Measurements from ENCODE around the gene SIGLEC14. TPM values are rescaled to one million over a fixed set of nuclear protein-coding genes. Genes with fewer than 3 reads are reported as not detected.

Gene SIGLEC14
- total RNA-seq, 6 experiments from 2014 or later = not detected

- DNase-seq = no peak
- H3K36me3 Mint-ChIP-seq (ENCODE audit: low read depth) = peaks cover 44% of the 10 kb centered on the region
- peak overlapping the region; percentile 93; the same call in 1 of the 2 replicates for H3K4me3 Mint-ChIP-seq
- TF ChIP-seq CTCF (IDR thresholded peaks at IDR 0.05) = no peak
- H3K27me3 Mint-ChIP-seq (ENCODE audit: insufficient read depth) = peaks cover 5% of the 10 kb centered on the region
- peaks cover 39% of the 10 kb centered on the region for H3K4me1 Mint-ChIP-seq (ENCODE audit: low read depth)
- H3K9me3 Mint-ChIP-seq = no peaks in the 10 kb centered on the region
- no peak overlapping the region for H3K27ac Mint-ChIP-seq
Measured at GRCh38 chr19:51692468-51692867, 45.8 kb upstream of the SIGLEC14 start.

GRCh38 chr19:51691584-51692428 lies 45.2 kb upstream of the SIGLEC14 start:
- peaks cover 5% of the 10 kb centered on the region for H3K27me3 Mint-ChIP-seq (ENCODE audit: insufficient read depth)
- H3K4me3 Mint-ChIP-seq = peak overlapping the region; percentile 93
- H3K27ac Mint-ChIP-seq = peak overlapping the region; percentile 93
- H3K9me3 Mint-ChIP-seq = no peaks in the 10 kb centered on the region
- peaks cover 38% of the 10 kb centered on the region for H3K36me3 Mint-ChIP-seq (ENCODE audit: low read depth)
- TF ChIP-seq CTCF (IDR thresholded peaks at IDR 0.05) = no peak
- H3K4me1 Mint-ChIP-seq (ENCODE audit: low read depth) = peaks cover 39% of the 10 kb centered on the region
- DNase-seq = no peak

- peak overlapping the region; percentile 93 for H3K4me3 Mint-ChIP-seq
- no peaks in the 10 kb centered on the region for H3K9me3 Mint-ChIP-seq
- peaks cover 5% of the 10 kb centered on the region for H3K27me3 Mint-ChIP-seq (ENCODE audit: insufficient read depth)
- peak overlapping the region; percentile 93 for H3K27ac Mint-ChIP-seq
- peak; percentile 41 for DNase-seq
- peaks cover 46% of the 10 kb centered on the region for H3K4me1 Mint-ChIP-seq (ENCODE audit: low read depth)
- TF ChIP-seq CTCF (IDR thresholded peaks at IDR 0.05) = no peak
- peaks cover 31% of the 10 kb centered on the region for H3K36me3 Mint-ChIP-seq (ENCODE audit: low read depth)
Measured at GRCh38 chr19:51691074-51691583, 44.5 kb upstream of the SIGLEC14 start.

GRCh38 chr19:51690454-51691073 lies 43.9 kb upstream of the SIGLEC14 start:
- Mint-ChIP-seq H3K27ac (peak overlapping the region; percentile 93), H3K27me3 (ENCODE audit: insufficient read depth) (peaks cover 5% of the 10 kb centered on the region), H3K36me3 (ENCODE audit: low read depth) (peaks cover 25% of the 10 kb centered on the region), H3K9me3 (no peaks in the 10 kb centered on the region), H3K4me3 (peak overlapping the region; percentile 96), H3K4me1 (ENCODE audit: low read depth) (peaks cover 52% of the 10 kb centered on the region)
- peak; percentile 55 for DNase-seq
- no peak for TF ChIP-seq CTCF (IDR thresholded peaks at IDR 0.05)

- Mint-ChIP-seq H3K27me3 (ENCODE audit: insufficient read depth) (peaks cover 5% of the 10 kb centered on the region), H3K27ac (peak overlapping the region; percentile 86), H3K9me3 (no peaks in the 10 kb centered on the region), H3K36me3 (ENCODE audit: low read depth) (peaks cover 19% of the 10 kb centered on the region), H3K4me1 (ENCODE audit: low read depth) (peaks cover 52% of the 10 kb centered on the region), H3K4me3 (peak overlapping the region; percentile 96)
- no peak for TF ChIP-seq CTCF (IDR thresholded peaks at IDR 0.05)
- no peak for DNase-seq
Measured at GRCh38 chr19:51689751-51690453, 43.3 kb upstream of the SIGLEC14 start.

Data from HFFc6 (cell line).